Fibroblast of lung (primary cell): Measurements from ENCODE around the gene DOCK4.

Source experiments
- EZH2 ChIP-seq: IDR thresholded peaks from 2 replicates; pipeline ENCODE4 v1.5.1; 2012; ENCODE audit warnings: low read length, control low read depth, mild to moderate bottlenecking; ENCODE audit errors: missing control alignments
- TF ChIP-seq, protein P1 (sequence below), 2 donors: IDR thresholded peaks in 1 of 2; conservative IDR thresholded peaks in 1 of 2; 1 replicate in 1 of 2; 2 replicates in 1 of 2; pipeline ENCODE4 v1.5.1; 2011 to 2012; ENCODE audit warnings: low read length in 2 of 2, control low read depth in 1 of 2, inconsistent platforms in 1 of 2, low read depth in 1 of 2, mild to moderate bottlenecking in 1 of 2

DNA sequence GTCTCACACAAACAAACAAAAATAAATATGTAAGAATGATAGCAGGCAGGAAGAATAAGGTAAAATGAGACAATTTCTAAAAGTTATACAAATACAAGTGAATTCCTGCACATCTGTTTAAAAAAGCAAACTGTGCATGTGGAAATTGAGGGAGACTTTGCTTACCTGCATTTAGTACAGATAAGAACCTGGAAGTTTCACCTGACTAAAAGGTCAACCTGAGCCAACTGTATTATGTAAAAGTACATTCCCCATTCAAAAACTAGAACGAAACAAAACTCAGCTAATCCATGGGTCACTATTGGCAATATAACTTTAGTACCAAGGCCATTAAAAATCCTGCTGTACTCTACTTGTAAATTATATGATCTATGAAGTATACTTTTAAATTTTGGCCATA, 127.1 kb downstream of the DOCK4 start:
- TF ChIP-seq, protein P1, sequence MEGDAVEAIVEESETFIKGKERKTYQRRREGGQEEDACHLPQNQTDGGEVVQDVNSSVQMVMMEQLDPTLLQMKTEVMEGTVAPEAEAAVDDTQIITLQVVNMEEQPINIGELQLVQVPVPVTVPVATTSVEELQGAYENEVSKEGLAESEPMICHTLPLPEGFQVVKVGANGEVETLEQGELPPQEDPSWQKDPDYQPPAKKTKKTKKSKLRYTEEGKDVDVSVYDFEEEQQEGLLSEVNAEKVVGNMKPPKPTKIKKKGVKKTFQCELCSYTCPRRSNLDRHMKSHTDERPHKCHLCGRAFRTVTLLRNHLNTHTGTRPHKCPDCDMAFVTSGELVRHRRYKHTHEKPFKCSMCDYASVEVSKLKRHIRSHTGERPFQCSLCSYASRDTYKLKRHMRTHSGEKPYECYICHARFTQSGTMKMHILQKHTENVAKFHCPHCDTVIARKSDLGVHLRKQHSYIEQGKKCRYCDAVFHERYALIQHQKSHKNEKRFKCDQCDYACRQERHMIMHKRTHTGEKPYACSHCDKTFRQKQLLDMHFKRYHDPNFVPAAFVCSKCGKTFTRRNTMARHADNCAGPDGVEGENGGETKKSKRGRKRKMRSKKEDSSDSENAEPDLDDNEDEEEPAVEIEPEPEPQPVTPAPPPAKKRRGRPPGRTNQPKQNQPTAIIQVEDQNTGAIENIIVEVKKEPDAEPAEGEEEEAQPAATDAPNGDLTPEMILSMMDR (conservative IDR thresholded peaks at IDR 0.05 in 1 of 2, IDR thresholded peaks at IDR 0.05 in 1 of 2; ENCODE audit: low read depth in 1 of 2, low read length in 2 of 2): no peak
- no peak for TF ChIP-seq EZH2
